Right renal pelvis (tissue), 4 donors: Measurements from ENCODE around the gene COL16A1. TPM values are rescaled to one million over a fixed set of nuclear protein-coding genes. Genes with fewer than 3 reads are reported as not detected.

Experiments
- DNase-seq, 4 donors: peaks; one replicate each; pipeline ENCODE4 v3.0.0-alpha.2; 2013; ENCODE audit warnings: low read depth in 4 of 4, low spot score in 3 of 4, missing footprints in 1 of 4
- polyA plus RNA-seq, 4 donors: library from polyadenylated mRNA; unstranded; fragments of 120-200 nt; gene quantifications; one replicate each; pipeline ENCODE4 v1.2.1, GENCODE V29; 2013; ENCODE audit not compliant: insufficient read length in 4 of 4

Gene COL16A1
- 10 to 100 TPM; 45.0 to 56.2 (median 49.2) TPM for polyA plus RNA-seq

DNA sequence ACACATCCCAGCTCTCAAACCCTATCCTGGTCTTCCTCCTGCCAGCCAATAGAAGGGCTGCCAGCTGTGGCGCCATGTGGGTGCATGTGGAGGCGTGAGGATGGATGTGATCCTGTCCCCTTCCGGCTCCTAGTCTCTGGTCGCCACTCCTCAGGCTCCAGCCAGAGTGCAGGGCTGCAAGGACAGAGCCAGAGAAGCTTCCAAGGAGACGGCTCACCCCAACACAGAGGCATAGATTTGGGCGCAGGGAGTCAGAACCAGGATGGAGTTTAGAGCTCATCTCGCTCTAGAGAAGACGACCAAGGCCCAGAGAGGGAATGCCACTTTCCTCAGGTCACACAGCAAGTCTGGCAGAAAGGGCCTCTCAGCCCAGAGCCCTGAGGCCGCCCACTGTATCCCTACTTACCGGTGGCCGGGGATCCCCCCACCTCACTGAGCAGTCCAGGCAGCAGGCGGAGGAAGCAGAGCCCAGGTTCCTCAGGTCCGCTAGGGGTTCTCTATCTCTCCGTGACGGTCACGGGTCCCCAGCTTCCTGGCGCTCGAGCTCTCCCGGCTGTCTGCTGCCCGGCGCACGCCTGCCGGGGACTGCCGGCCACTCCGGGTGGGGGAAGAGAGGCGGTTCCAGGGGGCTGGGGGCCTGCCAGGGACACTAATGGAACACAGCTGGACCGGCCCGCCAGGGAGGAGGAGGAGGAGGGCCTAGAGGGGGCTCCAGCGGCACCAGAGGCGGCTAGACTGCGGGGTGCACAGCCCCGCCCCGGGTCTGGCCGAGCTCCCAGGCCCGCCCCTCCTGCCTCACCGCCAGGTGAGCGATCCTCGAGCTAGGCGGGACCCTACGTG is at the start of gene COL16A1:
COL16A1 (minus strand) TSS at position 587 of the 840 bp plus-strand sequence. CDS start 1,824 bp downstream, outside the sequence.
- peak; percentile 63 to 66 (median 64) for DNase-seq

DNA sequence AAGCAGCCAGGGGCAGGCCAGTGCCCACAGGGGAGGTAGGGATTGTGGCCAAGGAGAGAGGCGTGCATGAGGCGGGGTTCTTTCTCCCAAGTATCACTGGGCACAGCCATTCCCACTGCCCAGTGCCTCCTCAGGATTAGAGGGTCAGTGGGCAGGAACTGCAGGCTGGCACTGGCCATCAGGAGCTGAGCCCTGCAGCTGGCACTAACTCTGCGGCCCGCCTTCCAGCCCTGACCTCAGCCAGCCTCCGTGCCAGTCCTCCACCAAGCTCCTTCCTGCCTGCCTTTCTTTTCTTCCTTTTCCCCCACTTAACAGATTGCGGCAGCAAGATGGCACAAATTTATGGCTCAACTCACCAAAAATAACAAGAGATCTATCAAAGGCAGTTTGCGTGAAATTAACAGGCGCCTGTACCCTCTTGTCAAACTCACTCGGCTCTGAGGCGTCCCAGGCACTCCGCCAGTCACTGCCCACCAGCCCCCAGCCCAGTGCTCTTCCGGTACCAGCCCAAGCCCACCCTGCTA is 49.2 kb upstream of the COL16A1 start:
- DNase-seq, result no peak

DNA sequence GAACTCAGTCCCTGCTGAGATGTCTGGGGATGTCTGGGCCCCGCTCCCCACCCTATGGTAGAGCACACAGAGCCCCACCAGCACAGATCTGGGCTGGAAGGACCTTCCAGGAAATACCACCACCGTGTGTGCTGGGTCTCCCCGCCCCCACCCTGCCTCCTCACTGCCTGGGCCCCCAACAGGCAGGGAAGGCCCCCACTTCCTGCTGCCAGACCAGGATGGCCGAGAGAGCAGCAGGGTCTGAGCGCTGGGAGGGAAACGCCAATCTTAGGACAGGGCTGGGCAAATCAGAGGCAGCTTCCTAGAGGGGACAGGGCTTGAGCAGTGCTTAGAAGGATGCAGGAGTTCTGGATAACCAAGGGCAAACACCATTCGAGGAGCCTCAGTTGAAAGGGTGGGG is 48.4 kb upstream of the COL16A1 start:
- DNase-seq, result no peak

DNA sequence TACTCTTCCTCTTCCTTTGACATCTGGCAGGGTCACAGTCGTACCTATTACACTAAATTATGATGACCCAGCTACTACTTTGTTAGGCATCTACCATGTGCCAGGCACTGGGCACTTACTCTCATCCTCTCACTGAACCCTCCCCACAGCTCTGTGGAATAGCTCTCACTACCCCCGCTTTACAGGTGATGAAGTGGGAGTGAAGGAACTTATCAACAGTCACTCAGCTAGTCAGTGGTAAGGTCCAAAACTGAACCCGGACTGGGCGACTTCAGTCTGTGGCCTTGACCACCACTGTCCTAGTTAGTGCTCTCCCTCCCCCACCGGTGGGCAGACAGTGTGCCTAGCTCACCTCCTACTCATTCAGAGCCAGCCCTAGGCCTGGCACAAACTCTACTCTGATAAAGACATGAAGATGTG is 48.0 kb upstream of the COL16A1 start:
- DNase-seq, result no peak

DNA sequence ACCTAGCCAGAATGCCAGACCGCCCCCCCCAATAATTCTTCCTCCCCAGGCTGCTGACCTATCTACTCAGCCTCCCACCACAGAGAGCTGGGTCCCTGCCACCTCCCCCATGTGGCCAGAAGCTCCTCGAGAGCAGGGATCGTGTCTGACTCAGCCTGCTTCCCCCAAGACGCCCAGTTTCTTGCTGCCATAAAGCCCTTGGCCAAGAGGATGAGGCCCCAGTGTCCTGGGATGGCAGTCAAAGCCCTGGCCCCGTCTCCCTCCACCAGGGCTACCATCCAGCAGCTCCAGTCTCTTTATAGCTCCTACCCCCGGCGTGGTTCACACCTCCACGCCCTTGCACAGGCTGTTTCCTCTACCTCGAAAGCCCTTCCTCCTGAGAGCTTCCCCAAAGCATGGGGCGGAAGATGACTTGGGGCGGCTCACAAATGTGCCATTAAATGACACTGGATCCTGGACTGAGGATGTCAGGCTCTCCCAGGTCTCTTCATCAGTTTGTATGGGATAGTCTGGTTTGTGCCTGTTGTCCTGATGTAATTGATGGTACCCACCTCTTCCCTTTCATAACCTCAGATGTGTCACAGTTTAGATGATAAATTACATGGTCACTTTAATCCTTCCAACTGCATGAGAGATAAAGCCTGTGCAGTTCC is 47.2 kb upstream of the COL16A1 start:
- no peak for DNase-seq

DNA sequence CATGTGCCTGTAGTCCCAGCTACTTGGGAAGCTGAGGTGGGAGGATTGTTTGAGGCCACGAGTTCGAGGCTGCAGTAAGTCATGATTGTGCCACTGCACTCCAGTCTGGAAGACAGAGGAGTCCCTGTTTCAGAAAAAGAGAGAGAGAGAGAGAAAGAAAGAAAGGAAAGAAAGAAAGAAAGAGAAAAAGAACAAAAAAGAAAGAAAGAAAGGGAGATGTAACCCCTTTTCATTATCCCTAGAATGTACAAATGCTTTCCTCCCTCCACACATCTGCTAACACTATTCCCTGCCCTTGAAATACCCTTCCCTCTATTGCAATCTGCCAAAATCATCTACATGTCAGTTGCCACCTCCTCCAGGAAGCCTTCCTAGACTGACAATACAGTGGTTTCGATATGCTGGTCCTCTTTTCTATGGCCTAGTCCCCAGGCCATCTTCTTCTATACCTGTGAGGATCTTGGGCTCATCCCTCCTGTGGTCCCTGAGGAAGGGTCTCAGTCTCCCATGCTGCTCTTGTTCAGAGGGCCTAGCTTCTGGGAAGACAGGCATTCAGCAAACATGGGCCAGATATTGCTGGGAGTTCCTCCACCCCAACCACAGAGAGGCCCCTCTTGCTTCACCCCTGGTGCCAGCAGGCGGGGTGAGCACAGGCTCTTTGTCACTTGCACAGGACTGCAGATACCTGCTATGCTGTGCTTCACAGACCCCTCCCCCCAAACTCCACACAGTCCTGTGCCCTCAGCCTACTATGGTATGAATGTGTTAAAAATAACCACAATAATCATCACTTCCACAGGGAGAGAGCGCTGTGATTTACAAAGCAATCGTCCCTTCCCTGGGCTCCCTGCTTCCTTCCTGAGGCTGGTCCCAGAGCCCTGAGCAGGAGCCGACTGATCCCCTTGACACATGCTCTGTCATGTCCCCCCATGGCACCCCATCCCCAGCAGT is 46.2 kb upstream of the COL16A1 start:
- DNase-seq, result no peak

DNA sequence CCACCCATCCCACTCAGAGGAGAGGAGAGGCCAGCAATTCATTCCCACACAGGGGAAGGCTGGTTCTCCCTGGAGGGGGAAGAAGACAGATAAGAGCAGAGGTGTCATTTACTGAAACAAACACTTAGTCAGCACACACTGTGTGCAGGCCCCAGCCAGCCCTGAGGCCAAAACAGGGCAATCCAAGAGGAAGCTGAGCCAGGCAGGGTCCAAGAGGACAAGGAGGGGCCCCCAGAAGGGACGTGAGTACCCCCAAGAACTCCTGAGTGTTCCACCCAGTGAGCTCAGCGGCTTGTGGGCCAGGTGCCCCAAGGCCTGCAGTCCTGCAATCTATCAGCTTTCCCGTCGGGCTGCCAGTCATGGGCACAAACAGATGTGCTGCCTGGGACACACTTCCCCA is 44.5 kb upstream of the COL16A1 start:
- no peak for DNase-seq

DNA sequence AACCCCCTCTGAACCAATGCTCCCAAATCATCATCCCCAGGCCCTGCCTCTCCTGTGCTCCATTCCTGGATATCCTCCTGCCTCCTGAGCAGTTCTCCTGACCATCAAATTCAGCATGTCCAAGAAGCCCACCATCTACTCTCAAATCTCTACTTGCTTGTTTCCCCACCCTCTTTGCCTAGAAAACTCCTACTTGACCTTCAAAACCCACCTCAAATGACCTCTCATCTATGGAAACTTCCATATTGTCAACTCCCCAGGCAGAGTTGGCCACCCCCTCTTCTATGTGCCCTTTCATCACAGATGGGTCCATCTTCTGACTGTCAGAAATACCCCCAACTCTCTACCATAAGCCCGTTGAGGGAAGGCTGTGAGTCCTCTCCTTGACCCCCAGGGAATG is 43.5 kb upstream of the COL16A1 start:
- DNase-seq, result no peak

DNA sequence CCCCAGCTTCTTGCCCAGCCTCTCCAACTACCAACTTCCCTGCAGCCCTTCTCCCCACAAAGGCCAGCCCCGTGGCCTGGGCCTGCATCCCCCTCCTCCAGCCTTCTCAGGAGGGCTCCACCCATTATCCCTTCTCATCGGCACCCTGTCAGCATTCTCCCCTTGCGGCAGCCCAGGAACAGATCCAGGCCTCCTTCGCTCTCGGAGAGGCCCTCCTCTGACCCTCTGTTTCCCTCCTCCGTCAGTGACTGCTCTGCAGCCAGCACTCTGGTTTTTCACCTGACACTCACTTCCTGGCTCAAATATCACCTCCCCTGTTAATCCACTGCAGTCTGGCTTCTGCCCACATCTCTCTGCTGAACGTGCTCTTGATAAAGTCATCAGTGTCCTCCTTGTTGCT is 42.9 kb upstream of the COL16A1 start:
- no peak for DNase-seq

DNA sequence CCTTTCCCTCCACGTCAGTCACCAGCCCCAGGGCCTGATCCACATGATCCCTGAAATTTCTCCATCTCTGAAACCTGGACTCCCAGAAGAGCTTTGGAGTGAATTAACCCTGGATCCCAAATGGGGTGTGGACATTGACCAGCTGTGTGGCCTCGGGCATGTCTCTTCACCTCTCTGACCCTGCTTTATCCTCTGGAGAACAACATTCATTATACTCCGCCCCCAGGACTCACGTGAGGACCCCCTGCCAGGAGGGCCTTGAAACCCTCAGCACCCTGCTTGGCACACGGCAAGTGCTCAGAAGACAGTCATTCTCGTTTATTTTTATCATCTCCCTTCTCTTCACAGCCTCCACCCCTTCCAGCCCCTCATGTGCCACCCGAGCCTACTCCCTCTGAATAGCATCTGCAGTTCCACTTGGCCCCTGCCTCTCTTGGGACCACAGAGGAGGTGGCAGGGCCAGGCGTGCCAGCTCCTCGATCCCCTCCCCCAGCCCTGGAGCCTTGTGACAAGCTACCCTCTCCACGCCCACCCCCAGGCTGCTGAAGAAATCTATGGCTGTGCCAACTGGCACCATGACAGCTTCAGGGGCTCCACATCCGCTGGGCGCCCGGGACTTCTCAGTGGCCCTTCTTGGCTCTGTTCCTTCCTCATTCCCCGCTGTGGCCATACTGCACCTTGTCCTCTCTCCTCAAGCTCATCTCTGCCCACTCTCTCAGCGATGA is 42.3 kb upstream of the COL16A1 start:
- no peak for DNase-seq

DNA sequence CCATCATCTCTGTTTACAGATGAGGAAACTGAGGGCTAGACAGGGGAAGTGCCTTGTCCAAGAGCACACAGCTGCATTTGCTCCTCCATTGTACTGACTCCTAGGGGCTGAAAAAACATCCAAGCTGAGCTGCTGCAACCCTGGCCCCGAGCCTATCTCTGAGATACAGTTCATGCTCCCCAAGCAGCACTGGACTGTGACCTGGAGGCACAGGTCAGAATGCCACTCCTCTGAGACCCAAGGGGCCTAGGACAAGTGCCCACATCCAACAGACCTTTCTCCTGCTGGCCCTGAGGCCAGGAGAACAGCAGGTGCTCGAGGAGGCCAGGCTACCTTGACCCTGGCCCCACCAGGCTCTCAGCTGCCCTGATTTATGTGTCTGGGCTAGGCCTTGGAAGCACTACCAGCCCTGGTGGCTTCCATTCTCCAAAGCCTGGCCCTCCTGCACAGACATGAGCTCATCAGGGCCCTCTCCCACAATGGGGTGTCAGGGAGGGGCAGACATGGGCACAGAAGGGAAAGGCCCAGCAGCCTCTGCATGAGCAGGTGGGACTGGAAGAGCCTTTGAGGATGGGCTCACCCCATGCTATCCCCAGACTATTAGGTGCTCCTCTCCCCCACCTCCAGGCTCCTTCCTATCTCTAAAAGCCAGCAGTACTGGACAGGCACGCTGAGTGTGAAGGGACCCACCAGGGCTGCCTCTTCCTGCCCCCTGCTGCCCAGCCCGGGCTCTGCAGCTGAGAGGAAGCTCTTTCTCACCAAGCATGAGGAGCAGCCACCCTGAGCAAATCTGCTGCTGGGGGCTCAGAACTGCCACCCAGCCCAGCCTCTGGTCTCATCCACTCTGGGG is 41.5 kb upstream of the COL16A1 start:
- no peak for DNase-seq

DNA sequence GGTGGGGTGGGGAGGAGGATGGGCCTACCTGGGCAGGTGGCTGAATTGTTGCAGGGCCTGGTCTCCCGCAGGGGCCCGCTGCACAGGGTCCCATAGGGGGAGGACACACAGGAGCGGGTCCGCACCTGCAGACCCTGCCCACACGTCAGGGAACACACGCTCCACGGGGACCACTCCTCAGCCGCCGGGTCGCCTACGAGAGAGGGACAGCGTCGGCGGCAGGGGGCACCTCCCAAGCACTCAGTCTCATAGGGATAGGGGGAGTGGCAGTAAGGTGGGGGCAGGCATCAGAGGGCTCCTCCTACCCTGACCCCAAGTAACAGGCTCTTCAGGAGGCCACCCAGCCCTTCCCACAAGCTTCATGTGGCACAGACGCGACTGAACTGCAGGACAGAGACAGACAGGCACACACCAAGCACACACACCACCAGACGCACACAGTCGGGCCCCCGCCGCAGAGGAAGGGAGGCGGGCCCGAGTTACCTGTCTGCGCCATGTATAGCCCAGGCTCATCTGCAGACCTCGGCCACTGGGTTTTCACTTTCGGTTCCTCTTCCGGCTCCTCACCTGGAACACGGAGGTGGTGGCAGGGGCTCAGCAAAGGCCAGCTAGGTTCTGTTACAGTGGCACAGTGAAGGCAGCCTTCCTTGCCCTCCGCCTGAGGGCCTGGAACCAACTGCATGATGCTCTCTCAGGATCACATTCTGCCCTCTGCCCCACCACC is 40.5 kb upstream of the COL16A1 start:
- DNase-seq, result no peak

DNA sequence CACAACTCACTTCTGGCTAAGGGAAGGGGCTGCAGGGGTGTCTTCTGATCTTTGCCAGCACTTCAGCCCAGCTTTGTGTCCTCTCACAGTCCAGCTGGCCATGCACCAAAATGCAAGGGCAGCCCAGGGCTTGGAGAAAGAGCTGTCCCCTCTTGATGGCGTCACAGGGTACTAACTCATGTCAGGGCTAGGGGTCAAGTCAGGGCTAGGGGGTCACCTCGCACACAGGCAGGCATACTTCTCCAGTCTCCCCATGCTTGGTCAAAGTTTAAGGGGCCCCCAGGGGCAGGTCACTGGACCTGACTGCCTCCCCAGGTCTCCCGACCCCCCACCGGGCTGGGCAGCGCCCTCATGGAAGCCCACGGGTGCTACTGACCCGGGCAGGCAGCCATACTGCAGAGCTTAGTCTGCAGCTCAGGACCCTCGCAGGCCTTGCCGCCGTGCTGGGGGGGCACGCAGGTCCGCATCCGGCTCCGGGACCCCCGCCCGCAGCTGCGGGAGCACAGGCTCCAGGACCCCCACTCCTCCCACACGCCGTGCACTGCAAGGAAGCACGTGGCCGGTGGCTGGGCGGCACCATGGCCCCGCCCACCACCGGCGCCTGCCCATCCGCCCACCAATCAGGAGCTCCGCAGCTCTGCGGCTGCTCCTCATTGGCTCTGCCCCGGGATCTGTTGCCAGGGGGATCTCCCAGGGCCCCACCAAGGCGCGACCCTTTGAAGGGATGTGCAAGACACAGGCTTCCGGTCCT is 38.8 kb upstream of the COL16A1 start:
- DNase-seq, result no peak

DNA sequence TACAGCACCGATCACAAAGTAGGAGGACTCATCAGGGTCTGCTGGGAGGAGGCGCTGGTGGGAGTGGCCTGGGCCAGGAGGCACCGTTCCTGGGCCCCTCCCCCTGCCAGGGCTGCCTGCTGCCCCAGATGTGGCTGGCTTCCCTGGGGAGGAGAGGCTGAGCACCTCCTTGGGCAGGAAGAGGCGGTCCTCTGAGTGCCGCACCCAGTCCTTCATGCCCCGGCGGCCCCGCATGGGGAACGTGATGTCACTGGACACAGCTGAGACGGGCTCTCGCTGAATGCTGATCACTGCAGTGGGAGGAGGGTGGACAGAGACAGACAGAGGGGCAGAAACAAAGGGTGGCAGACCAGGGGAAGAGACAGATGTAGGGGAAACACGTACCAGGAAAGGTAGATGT is 35.5 kb upstream of the COL16A1 start:
- DNase-seq, result no peak

DNA sequence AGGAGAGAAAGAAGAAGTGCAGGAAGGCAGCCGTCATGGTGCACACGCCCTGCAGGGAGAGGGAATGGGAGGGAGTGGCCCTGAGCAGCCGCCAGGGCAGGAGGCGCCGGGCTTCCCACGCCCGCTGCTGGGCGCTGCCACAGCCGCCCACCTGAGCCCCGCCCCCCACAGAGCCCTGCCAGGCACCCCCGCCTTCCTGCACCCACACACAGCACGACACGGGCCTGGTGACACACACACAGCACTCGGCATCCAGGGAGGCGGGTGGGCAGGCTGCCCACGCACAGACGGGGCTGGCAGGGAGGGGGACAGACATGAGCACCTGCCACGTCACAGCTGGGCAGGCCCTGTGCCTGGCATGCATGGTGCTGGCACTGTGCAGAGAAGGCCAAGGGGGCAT is 32.9 kb upstream of the COL16A1 start:
- no peak for DNase-seq

DNA sequence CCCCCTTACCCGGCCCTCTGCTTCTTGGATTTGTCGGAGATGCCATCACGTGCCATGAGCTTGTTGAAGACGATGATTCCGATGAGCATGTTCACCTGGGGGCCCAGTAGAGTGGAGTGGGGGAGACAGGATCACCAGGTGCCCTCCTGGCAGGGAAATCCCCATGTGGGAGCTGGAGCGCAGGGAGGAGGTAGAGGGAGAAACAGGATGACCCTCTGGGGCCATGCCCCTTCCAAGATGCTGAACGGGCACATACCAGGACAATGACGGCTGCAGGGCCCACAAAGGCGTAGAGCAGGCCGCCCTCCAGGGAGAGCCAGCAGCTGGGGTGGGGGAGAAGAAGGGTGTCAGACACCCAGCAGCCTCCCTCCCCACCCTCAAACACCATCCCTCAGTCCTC is 31.8 kb upstream of the COL16A1 start:
- DNase-seq, result no peak

DNA sequence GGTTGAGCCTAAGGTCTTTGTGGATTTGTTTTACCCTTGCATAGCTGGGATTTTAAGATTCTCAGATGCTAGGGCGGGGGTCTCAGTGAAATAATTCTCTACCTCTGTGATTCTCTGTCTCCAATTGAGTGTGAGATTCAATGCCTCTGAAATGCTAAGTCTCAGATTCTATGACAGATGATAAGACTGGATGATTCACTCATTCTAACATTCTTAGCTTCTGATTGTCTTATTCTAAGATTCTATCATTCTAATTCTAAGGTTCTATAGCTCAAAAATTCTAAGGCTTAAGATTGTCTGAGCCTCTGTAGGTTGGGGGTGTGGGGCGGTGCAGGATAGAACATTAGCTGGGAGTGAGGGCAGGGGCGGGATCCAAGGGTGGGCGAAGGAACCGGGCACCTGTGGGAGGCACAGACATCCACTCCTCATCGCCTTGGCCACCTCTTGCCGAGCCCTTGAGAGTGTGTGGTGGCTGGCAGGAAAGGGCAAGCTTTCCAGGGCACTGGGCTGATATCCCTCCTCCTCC is 30.8 kb upstream of the COL16A1 start:
- no peak for DNase-seq
